B cell (primary cell): ENCODE measurements around the gene PSMB2. TPM values are rescaled to one million over a fixed set of nuclear protein-coding genes. Genes with fewer than 3 reads are reported as not detected.

Source experiments
- ATAC-seq: fragments of 200-7000 bp; cut with Tn5 transposase; one replicate; pipeline ENCODE4 v1.10.0; 2021; ENCODE audit warnings: low read depth, mild to moderate bottlenecking, moderate number of reproducible peaks, moderate library complexity
- CTCF ChIA-PET: fragments of 350-600 bp; sonication (Branson Sonifier 250); formaldehyde crosslinking; loops from one replicate; lab custom pipeline; 2021; ENCODE audit warnings: antibody characterized with exemption, inconsistent platforms; lab: Charles Lee
- POLR2A ChIA-PET: fragments of 350-600 bp; sonication (Branson Sonifier 250); formaldehyde crosslinking; loops from one replicate; lab custom pipeline; 2021; ENCODE audit warnings: antibody characterized with exemption; lab: Charles Lee
- DNase-seq: peaks from one replicate; pipeline ENCODE4 v3.0.0; 2013
- H2AFZ ChIP-seq: 2 replicates; pipeline ENCODE4 v1.6.1; 2012; ENCODE audit warnings: mild to moderate bottlenecking, low read depth, low read length; ENCODE audit not compliant: insufficient read depth, poor library complexity, severe bottlenecking
- H3K27ac ChIP-seq, 2 donors: 1 replicate in 1 of 2; 2 replicates in 1 of 2; pipeline ENCODE4 v1.5.1; 2012 to 2013; ENCODE audit warnings: low read length in 2 of 2, mild to moderate bottlenecking in 2 of 2, moderate library complexity in 1 of 2
- H3K27me3 ChIP-seq, 4 experiments: fragments of 200-600 bp in 1 of 4; sonication (generic) in 1 of 4; replicated peaks in 1 of 4; 1 replicate in 2 of 4; 2 replicates in 2 of 4; pipeline versions ENCODE4 v1.6.1 to v1.7.0; 2013 to 2016; ENCODE audit warnings: low read length in 3 of 4, mild to moderate bottlenecking in 2 of 4, mixed read lengths in 1 of 4, moderate library complexity in 1 of 4; ENCODE audit not compliant: insufficient read depth in 4 of 4, control insufficient read depth in 3 of 4; ENCODE audit errors: control extremely low read depth in 1 of 4
- H3K36me3 ChIP-seq, 2 experiments: replicated peaks in 1 of 2; 1 replicate in 1 of 2; 2 replicates in 1 of 2; pipeline versions ENCODE4 v1.6.1 to v1.7.1; 2013; ENCODE audit warnings: low read length in 1 of 2; ENCODE audit not compliant: insufficient read depth in 2 of 2, control insufficient read depth in 1 of 2; ENCODE audit errors: control extremely low read depth in 1 of 2, extremely low read depth in 1 of 2
- H3K4me1 ChIP-seq, 2 donors: fragments of 200-600 bp in 1 of 2; sonication (generic) in 1 of 2; 1 replicate in 1 of 2; 2 replicates in 1 of 2; pipeline versions ENCODE4 v1.5.1 to v1.6.1; 2013 to 2017; ENCODE audit warnings: low read length in 2 of 2; ENCODE audit not compliant: control insufficient read depth in 2 of 2, insufficient read depth in 2 of 2
- H3K4me2 ChIP-seq: replicated peaks from 2 replicates; pipeline ENCODE3; 2012; ENCODE audit warnings: mild to moderate bottlenecking, low read depth, low read length; ENCODE audit not compliant: poor library complexity, severe bottlenecking
- H3K4me3 ChIP-seq, 5 experiments: fragments of 200-600 bp in 1 of 5; sonication (generic) in 1 of 5; 1 replicate in 3 of 5; 2 replicates in 2 of 5; pipeline versions ENCODE4 v1.5.1 to v1.7.0; 2011 to 2016; ENCODE audit warnings: low read length in 4 of 5, mild to moderate bottlenecking in 4 of 5, low read depth in 2 of 5, control low read depth in 1 of 5, moderate library complexity in 1 of 5; ENCODE audit not compliant: insufficient read depth in 1 of 5; ENCODE audit errors: control extremely low read depth in 1 of 5, extremely low read depth in 1 of 5
- H3K79me2 ChIP-seq: fragments of 200-600 bp; sonication (generic); one replicate; pipeline ENCODE4 v1.6.0; 2016; ENCODE audit warnings: low read length; ENCODE audit not compliant: control insufficient read depth, insufficient read depth
- H3K9ac ChIP-seq: fragments of 200-600 bp; sonication (generic); 2 replicates; pipeline ENCODE4 v1.6.1; 2017; ENCODE audit warnings: mild to moderate bottlenecking, low read length, moderate library complexity
- H3K9me3 ChIP-seq, 3 donors: one replicate each; pipeline versions ENCODE4 v1.6.1 to v1.7.1; 2013; ENCODE audit warnings: low read length in 2 of 3; ENCODE audit not compliant: control insufficient read depth in 2 of 3, insufficient read depth in 1 of 3; ENCODE audit errors: control extremely low read depth in 1 of 3
- H4K20me1 ChIP-seq: 2 replicates; pipeline ENCODE4 v1.6.0; 2012; ENCODE audit warnings: mild to moderate bottlenecking, low read length; ENCODE audit not compliant: insufficient read depth, control insufficient read depth, poor library complexity, severe bottlenecking
- H3K27ac Mint-ChIP-seq: one replicate; pipeline ENCODE4 v1.8.0; 2021; ENCODE audit warnings: mixed read lengths
- H3K27me3 Mint-ChIP-seq: one replicate; pipeline ENCODE4 v1.8.0; 2021; ENCODE audit warnings: mixed read lengths
- H3K4me1 Mint-ChIP-seq: one replicate; pipeline ENCODE4 v1.8.0; 2021; ENCODE audit warnings: mixed read lengths
- H3K4me3 Mint-ChIP-seq: one replicate; pipeline ENCODE4 v1.8.0; 2021; ENCODE audit warnings: mixed read lengths
- H3K9me3 Mint-ChIP-seq: one replicate; pipeline ENCODE4 v1.8.0; 2022; ENCODE audit warnings: mixed read lengths; ENCODE audit not compliant: insufficient read depth
- EZH2 ChIP-seq: IDR thresholded peaks from 2 replicates; pipeline ENCODE4 v1.6.1; 2012; ENCODE audit warnings: borderline replicate concordance, low read depth, mild to moderate bottlenecking, moderate library complexity, low read length; ENCODE audit not compliant: insufficient read depth, poor library complexity, severe bottlenecking
- WGBS: methylation state at CpG from one replicate; pipeline ENCODE4 v1.1.5; 2013; ENCODE audit warnings: missing lambda C conversion rate; ENCODE audit not compliant: insufficient coverage; 5-methylcytosine and 5-hydroxymethylcytosine counted together
- intact Hi-C: fragments of 100-400 bp; cut with micrococcal nuclease; formaldehyde crosslinking; loops from one replicate; pipeline ENCODE4 v1.10.0; 2022
- polyA plus RNA-seq: library from polyadenylated mRNA; depleted of rRNA; stranded (reverse); fragments of >200 nt; gene quantifications from 2 replicates; pipeline ENCODE4 v1.2.3, GENCODE V29; 2012
- total RNA-seq, 2 donors: library from RNA; stranded (reverse); fragments of 120-200 nt in 1 of 2; gene quantifications; 1 replicate in 1 of 2; 2 replicates in 1 of 2; pipeline versions ENCODE4 v1.2.3 to v1.2.4, GENCODE V29; 2013 to 2022
- TF ChIP-seq, protein P1 (sequence below): fragments of 200-600 bp; IDR thresholded peaks from one replicate; pipeline ENCODE4 v1.8.0; 2022; ENCODE audit warnings: antibody characterized with exemption, mild to moderate bottlenecking

PSMB2 gene
- total and polyA plus RNA-seq, 2 donors (not counting 1 experiment from before 2014, with no cell fraction given), result 20.5 to 26.2 TPM

DNA sequence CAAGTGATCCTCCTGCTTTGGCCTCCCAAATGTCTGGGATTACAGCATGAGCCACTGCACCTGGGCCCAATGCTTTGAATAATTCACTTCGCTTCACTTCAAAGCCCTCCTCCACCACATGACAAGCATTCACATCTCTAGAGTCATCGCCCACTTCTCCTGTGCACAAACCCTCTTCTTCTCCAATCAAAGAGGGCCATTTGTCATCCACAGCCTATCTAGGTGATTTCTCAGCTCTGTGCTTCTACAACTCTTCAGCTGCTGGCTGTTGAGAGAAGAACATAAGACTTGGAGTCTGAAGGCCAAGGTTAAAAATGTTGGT lies 20.1 kb upstream of the PSMB2 start:
- TF ChIP-seq, protein P1, sequence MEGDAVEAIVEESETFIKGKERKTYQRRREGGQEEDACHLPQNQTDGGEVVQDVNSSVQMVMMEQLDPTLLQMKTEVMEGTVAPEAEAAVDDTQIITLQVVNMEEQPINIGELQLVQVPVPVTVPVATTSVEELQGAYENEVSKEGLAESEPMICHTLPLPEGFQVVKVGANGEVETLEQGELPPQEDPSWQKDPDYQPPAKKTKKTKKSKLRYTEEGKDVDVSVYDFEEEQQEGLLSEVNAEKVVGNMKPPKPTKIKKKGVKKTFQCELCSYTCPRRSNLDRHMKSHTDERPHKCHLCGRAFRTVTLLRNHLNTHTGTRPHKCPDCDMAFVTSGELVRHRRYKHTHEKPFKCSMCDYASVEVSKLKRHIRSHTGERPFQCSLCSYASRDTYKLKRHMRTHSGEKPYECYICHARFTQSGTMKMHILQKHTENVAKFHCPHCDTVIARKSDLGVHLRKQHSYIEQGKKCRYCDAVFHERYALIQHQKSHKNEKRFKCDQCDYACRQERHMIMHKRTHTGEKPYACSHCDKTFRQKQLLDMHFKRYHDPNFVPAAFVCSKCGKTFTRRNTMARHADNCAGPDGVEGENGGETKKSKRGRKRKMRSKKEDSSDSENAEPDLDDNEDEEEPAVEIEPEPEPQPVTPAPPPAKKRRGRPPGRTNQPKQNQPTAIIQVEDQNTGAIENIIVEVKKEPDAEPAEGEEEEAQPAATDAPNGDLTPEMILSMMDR, result no peak
- no peak for TF ChIP-seq EZH2
- intact Hi-C loops, result no loop called here
- Histone ChIP-seq H3K9ac (no peak overlapping the region), H3K4me3 (no peak overlapping the region), H3K9me3 (no peaks in the 10 kb centered on the region), H3K27me3 (peaks cover 0 to 2% (median 0%) of the 10 kb centered on the region in 4 experiments), H3K79me2 (no peaks in the 10 kb centered on the region), H2AFZ (no peak overlapping the region), H3K27ac (no peak overlapping the region), H4K20me1 (no peaks in the 10 kb centered on the region), H3K4me1 (no peaks in the 10 kb centered on the region), H3K4me2 (no peak overlapping the region), H3K36me3 (no peaks in the 10 kb centered on the region)
- ATAC-seq (no peak), DNase-seq (no peak)
- ChIA-PET POLR2A (no interaction called here), CTCF (no interaction called here)
- Mint-ChIP-seq H3K27ac (no peak overlapping the region), H3K4me3 (no peak overlapping the region), H3K9me3 (no peaks in the 10 kb centered on the region), H3K27me3 (peaks cover 13% of the 10 kb centered on the region), H3K4me1 (peaks cover 2% of the 10 kb centered on the region)
- no CpG with 5 or more reads among the region's 2 CpGs for WGBS

DNA sequence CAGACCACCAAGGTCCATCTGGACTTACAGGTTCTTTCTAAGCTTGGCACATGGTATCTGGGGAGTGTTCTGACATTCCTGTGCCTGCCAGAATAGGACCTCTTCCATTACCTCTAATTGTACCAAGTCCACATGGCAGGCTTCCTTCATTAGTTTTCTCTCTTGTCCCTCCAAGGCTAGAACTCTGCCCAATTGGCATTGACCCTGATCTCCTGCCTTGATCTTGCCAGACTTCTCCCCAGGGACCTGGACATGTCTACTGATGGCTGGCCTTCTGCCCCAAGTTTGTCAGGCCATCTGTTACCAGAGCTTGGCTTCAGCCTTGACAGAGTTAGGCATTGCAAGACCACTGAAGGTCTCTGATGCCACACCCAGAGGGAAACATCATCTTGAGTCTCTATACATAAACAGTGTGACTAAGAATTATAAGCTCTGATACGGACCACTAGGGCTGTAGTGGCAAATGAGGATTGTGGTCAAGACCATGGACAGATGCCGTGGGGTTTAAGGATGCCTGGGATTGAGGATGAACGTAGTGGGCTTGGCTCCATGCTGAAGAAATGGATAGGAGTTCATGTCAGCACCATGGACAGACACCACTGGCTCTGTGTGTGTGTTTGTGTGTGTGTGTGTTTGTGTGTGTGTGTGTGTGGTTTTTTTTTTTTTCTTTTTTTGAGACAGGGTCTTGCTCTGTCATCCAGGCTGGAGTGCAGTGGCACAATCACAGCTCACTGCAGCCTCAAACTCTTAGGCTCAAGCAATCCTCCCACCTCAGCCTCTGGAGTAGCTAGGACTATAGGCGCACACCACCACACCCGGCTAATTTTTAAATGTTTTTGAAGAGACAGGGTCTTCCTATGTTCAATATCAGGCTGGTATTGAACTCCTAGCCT lies 19.5 kb upstream of the PSMB2 start:
- Histone ChIP-seq H3K27ac (no peak overlapping the region), H3K9me3 (no peaks in the 10 kb centered on the region), H3K4me2 (no peak overlapping the region), H3K9ac (no peak overlapping the region), H3K4me3 (no peak overlapping the region), H3K36me3 (no peaks in the 10 kb centered on the region), H4K20me1 (no peaks in the 10 kb centered on the region), H3K79me2 (no peaks in the 10 kb centered on the region), H2AFZ (no peak overlapping the region), H3K27me3 (peaks cover 0 to 2% (median 0%) of the 10 kb centered on the region in 4 experiments), H3K4me1 (no peaks in the 10 kb centered on the region)
- intact Hi-C loops, result no loop called here
- H3K9me3 Mint-ChIP-seq, result no peaks in the 10 kb centered on the region
- no peak for ATAC-seq
- H3K27me3 Mint-ChIP-seq, result peaks cover 7% of the 10 kb centered on the region
- peaks cover 2% of the 10 kb centered on the region for H3K4me1 Mint-ChIP-seq
- no peak overlapping the region for H3K27ac Mint-ChIP-seq
- ChIA-PET POLR2A (no interaction called here), CTCF (no interaction called here)
- TF ChIP-seq, protein P1, result no peak
- no peak for TF ChIP-seq EZH2
- DNase-seq, result no peak
- WGBS, result 62% methylated on average over 4 of the region's 5 CpGs
- H3K4me3 Mint-ChIP-seq, result no peak overlapping the region
